ENCODE data around the gene TPM3. TPM values are rescaled to one million over a fixed set of nuclear protein-coding genes. Genes with fewer than 3 reads are reported as not detected.

Gene TPM3
- total RNA-seq (2021; fragmentation: NEBNext Ultra II Directional; extraction: Animal tissue kit (Norgen Biotek cat#: 25700)) (572 and 586 TPM in 2 replicates), polyA plus RNA-seq (2011; rRNA removed) (213 and 278 TPM in 2 replicates), polyA minus RNA-seq (2011; rRNA and poly(A)+ RNA removed) (132 and 139 TPM in 2 replicates)
- polyA plus RNA-seq (2011; cell fraction: cytosol; rRNA removed): 447 TPM
- 140 TPM for polyA plus RNA-seq (2011; cell fraction: nucleus; rRNA removed)
- 519 to 696 TPM (median 559 TPM) in 4 replicates for polyA plus RNA-seq (2012, experiment 1 of 2)
- 254 TPM for polyA plus RNA-seq (2012, experiment 2 of 2)
- polyA plus RNA-seq (2013, experiment 1 of 2): 394 TPM
- 404 TPM for polyA plus RNA-seq (2013, experiment 2 of 2)
- 150 TPM for polyA minus RNA-seq (2011; cell fraction: cytosol; rRNA and poly(A)+ RNA removed)
- 75.5 TPM for polyA minus RNA-seq (2011; cell fraction: nucleus; rRNA and poly(A)+ RNA removed)
- long read RNA-seq, experiment 1, transcript TPM3-213 (4 exons, 2,147 nt): major isoform, 64 of 517 reads
- long read RNA-seq, experiment 1, transcript TPM3-212 (8 exons, 3,131 nt): minor isoform, 50 of 517 reads
- long read RNA-seq, experiment 1, partial matches to known transcripts: 260 of 517 reads
- long read RNA-seq, experiment 1, other reads (novel, unspliced or antisense): 141 of 517 reads
- long read RNA-seq, experiment 2, transcript TPM3-205 (9 exons, 1,771 nt): minor isoform, 6 of 588 reads
- long read RNA-seq, experiment 2, transcript TPM3-212 (8 exons, 3,131 nt): major isoform, 529 of 588 reads
- long read RNA-seq, experiment 2, partial matches to known transcripts: 14 of 588 reads
- long read RNA-seq, experiment 2, other reads (novel, unspliced or antisense): 30 of 588 reads

DNA sequence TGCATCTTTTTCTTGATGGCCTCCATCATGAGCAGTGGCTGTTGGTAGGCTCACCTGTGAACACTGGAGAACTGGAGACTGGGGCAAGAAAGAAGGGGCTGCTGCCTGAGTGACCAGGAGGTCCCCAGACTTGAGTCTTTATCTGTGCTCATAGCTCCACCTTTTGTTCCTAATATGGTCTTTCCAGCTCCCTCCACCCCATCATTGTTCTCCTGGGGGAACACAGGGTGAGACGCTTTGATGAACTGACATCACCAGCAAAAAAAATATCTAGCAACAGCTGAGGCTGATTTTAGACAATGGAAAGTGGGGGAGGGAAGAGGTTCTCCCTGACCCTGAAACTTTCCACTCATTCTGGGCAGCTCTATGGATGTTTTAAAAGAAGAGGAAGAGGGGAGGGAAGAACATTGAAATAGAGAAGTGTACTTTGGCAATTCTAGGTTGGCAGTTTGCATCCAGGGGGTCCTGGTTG is at the start of gene TPM3:
Gene TPM3 (minus strand): TSS at position 111 of the 472 bp plus-strand sequence. CDS start 82 bp downstream, at position 29.
- Histone ChIP-seq H3K36me3 (ENCODE audit: control insufficient read depth in 2 of 4, insufficient read depth in 4 of 4, low read length in 3 of 4) (no peaks in the 10 kb centered on the region), H2BK12ac (ENCODE audit: low read depth, low read length) (0 out of 2 replicates have a peak within 1 kb of the TSS, but pooled peaks have one; percentile 56), H3K79me1 (ENCODE audit: low read depth, low read length) (no peaks in the 10 kb centered on the region), H2BK15ac (ENCODE audit: low read length) (peak within 1 kb of the TSS; percentile 68; the same call in 1 of the 2 replicates), H2BK120ac (replicated peaks; ENCODE audit: low read depth, low read length) (no peak within 1 kb of the TSS), H3K4me2 (ENCODE audit: insufficient read depth in 1 of 2, low read depth in 2 of 2, low read length in 2 of 2) (no peak within 1 kb of the TSS), H3K4ac (replicated peaks; ENCODE audit: insufficient read length, low read depth, low read length) (no peak within 1 kb of the TSS), H4K8ac (ENCODE audit: extremely low read depth, insufficient read depth, low read length) (no peak within 1 kb of the TSS; the same call in 1 of the 2 replicates), H3K9me3 (ENCODE audit: insufficient read depth in 2 of 2, low read depth in 1 of 2, low read length in 1 of 2) (no peaks in the 10 kb centered on the region), H2AFZ (ENCODE audit: low read length) (no peak within 1 kb of the TSS), H4K5ac (ENCODE audit: insufficient read length, low read depth, low read length) (no peak within 1 kb of the TSS), H3K18ac (ENCODE audit: extremely low read depth, low read length) (0 out of 2 replicates have a peak within 1 kb of the TSS, but pooled peaks have one; percentile 21), H3K56ac (replicated peaks; ENCODE audit: insufficient read length, low read depth, low read length) (no peak within 1 kb of the TSS), H4K20me1 (replicated peaks in 1 of 2; ENCODE audit: control insufficient read depth in 1 of 2, insufficient read depth in 2 of 2, low read length in 2 of 2) (no peaks in the 10 kb centered on the region), H4K91ac (replicated peaks; ENCODE audit: insufficient read length, low read length) (no peak within 1 kb of the TSS), H3K79me2 (ENCODE audit: control insufficient read depth in 1 of 2, insufficient read depth in 2 of 2, low read length in 2 of 2) (no peaks in the 10 kb centered on the region), H3K4me3 (ENCODE audit: extremely low read depth in 1 of 4, insufficient read depth in 2 of 4, low read depth in 3 of 4, low read length in 4 of 4) (no peak within 1 kb of the TSS), H3K27me3 (replicated peaks in 1 of 4; ENCODE audit: control insufficient read depth in 3 of 4, extremely low read depth in 1 of 4, insufficient read depth in 3 of 4, low read length in 3 of 4) (no peaks in the 10 kb centered on the region), H3K27ac (ENCODE audit: low read depth, low read length) (no peak within 1 kb of the TSS), H2AK5ac (ENCODE audit: low read depth, low read length) (no peak within 1 kb of the TSS), H3K14ac (ENCODE audit: insufficient read length) (no peak within 1 kb of the TSS), H2BK5ac (ENCODE audit: low read depth, low read length) (no peak within 1 kb of the TSS), H3K9ac (replicated peaks in 1 of 4; ENCODE audit: extremely low read depth in 1 of 4, low read depth in 3 of 4, low read length in 3 of 4) (no peak within 1 kb of the TSS), H2BK20ac (ENCODE audit: low read length) (peak within 1 kb of the TSS; percentile 62; the same call in 1 of the 2 replicates), H3K4me1 (replicated peaks in 1 of 4; ENCODE audit: control insufficient read depth in 3 of 4, insufficient read depth in 4 of 4, low read length in 3 of 4) (peaks cover 0 to 9% (median 3%) of the 10 kb centered on the region in 4 experiments; a peak in 4 of 7 replicates), H3K23ac (ENCODE audit: insufficient read length) (no peak within 1 kb of the TSS), H3K23me2 (ENCODE audit: low read depth, low read length) (no peaks in the 10 kb centered on the region)
- ChIA-PET CTCF (ENCODE audit: partially characterized antibody) (interaction anchor here (0.6 to 4.3 kb wide), 7 partner anchors 7 to 143 kb away, joined by 3 to 19 read pairs (median 3); no protein-coding TSS in a partner anchor), POLR2A (ENCODE audit: partially characterized antibody) (interaction anchor here (0.7 to 2.8 kb wide), 9 partner anchors 8 to 202 kb away, joined by 3 to 14 read pairs (median 3); partner anchors contain the start of gene RPS27)
- no peak for TF ChIP-seq POU5F1 (IDR thresholded peaks at IDR 0.05; ENCODE audit: low read depth, low read length)
- no peak for TF ChIP-seq KDM5A (IDR thresholded peaks at IDR 0.05; ENCODE audit: low read length)
- TF ChIP-seq TCF12 (IDR thresholded peaks at IDR 0.05; ENCODE audit: low read depth, low read length): no peak
- TF ChIP-seq BRCA1 (IDR thresholded peaks at IDR 0.05; ENCODE audit: low read depth, low read length): no peak
- TF ChIP-seq BACH1 (IDR thresholded peaks at IDR 0.05; ENCODE audit: low read length): no peak
- TF ChIP-seq TBP (IDR thresholded peaks at IDR 0.05; ENCODE audit: low read depth, low read length): no peak
- TF ChIP-seq CHD1 (IDR thresholded peaks at IDR 0.05; ENCODE audit: low read depth, low read length): no peak
- TF ChIP-seq JUN (IDR thresholded peaks at IDR 0.05; ENCODE audit: low read depth, low read length): no peak
- TF ChIP-seq, protein P1, sequence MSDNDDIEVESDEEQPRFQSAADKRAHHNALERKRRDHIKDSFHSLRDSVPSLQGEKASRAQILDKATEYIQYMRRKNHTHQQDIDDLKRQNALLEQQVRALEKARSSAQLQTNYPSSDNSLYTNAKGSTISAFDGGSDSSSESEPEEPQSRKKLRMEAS (IDR thresholded peaks at IDR 0.05): no peak
- no peak for TF ChIP-seq RAD21 (IDR thresholded peaks at IDR 0.05 in 1 of 2, conservative IDR thresholded peaks at IDR 0.05 in 1 of 2; ENCODE audit: low read depth in 2 of 2, low read length in 2 of 2)
- 53% methylated on average over 1 of the region's 1 CpG; no CpG with 5 or more reads in 1 of the 2 experiments for WGBS, 2 experiments (ENCODE audit: extremely low coverage in 1 of 2, insufficient coverage in 1 of 2, insufficient read length in 1 of 2, insufficient replicate concordance in 2 of 2, low coverage in 1 of 2, low lambda C conversion rate in 2 of 2, missing lambda C conversion rate in 1 of 2)
- FAIRE-seq (no peak), DNase-seq (ENCODE audit: low read depth in 1 of 2, low spot score in 2 of 2) (no peak)
